ENCODE data around the gene MAN2A2.

DNA sequence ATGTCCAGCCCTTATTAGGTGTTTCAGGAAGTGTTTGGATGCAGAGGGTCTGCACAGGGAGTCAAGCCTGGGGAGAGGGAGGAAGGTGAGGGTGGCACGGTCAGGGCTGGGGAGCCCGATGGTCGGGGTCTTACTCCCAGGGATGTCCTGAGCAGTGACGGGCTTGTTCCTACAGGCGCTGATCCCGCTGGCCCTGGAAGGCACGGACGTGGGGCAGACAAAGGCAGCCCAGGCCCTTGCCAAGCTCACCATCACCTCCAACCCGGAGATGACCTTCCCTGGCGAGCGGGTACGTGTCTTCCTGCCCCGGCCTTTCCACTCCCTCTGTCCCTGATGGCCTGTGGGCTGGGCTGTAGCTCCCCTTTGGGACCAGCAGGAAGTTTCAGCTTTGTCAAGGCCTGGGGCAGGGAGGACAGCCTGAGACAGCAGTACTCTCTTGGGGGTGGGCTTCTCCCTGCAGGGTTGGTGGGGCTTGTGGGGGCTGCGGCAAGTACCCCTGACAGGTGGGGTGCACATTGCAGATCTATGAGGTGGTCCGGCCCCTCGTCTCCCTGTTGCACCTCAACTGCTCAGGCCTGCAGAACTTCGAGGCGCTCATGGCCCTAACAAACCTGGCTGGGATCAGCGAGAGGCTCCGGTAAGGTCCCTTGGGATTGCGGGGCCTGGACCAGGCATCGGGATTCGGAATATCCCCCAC, 47.0 kb downstream of the MAN2A2 start:
- TF ChIP-seq, protein P1, sequence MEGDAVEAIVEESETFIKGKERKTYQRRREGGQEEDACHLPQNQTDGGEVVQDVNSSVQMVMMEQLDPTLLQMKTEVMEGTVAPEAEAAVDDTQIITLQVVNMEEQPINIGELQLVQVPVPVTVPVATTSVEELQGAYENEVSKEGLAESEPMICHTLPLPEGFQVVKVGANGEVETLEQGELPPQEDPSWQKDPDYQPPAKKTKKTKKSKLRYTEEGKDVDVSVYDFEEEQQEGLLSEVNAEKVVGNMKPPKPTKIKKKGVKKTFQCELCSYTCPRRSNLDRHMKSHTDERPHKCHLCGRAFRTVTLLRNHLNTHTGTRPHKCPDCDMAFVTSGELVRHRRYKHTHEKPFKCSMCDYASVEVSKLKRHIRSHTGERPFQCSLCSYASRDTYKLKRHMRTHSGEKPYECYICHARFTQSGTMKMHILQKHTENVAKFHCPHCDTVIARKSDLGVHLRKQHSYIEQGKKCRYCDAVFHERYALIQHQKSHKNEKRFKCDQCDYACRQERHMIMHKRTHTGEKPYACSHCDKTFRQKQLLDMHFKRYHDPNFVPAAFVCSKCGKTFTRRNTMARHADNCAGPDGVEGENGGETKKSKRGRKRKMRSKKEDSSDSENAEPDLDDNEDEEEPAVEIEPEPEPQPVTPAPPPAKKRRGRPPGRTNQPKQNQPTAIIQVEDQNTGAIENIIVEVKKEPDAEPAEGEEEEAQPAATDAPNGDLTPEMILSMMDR (IDR thresholded peaks at IDR 0.05; ENCODE audit: poor library complexity): no peak
- no peak for TF ChIP-seq EZH2phosphoT487 (IDR thresholded peaks at IDR 0.05; ENCODE audit: low read depth, severe bottlenecking, unreplicated experiment)

Data from hepatocyte (in vitro differentiated cells).